ENCODE measurements around the gene PROSER2. TPM values are rescaled to one million over a fixed set of nuclear protein-coding genes. Genes with fewer than 3 reads are reported as not detected.

PROSER2 gene
- total and polyA plus RNA-seq, 2 of the 13 experiments (the other 11 are each of a cell fraction or from before 2014, with no cell fraction given) = 6.9 to 7.7 TPM

DNA sequence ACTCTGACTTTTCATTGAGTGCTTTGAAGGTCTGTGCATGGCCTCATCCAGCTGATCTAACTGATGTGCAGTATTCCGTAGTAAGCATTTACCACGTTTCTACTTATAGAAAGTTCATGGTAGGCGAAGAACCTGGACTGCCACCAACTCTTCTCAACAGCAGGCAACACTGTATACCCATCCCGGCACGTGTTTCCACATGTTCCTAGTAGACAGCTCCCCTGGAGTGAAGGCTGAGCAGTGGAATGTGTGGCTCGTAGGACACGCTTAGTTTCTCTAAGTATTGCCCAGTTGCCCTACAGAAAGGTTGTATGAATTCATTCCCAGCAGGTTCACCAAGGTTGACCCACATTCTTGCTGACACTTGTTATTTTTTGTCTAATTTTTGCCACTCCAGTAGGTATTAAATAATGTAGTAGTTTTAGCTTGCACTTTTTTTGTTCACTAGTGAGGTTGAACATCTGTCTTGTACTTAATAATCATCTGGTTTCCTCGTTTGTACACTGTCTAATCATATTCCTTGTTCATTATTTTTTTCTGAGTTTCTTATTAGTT is 15.2 kb downstream of the PROSER2 start (continued):
- TF ChIP-seq, protein P1, sequence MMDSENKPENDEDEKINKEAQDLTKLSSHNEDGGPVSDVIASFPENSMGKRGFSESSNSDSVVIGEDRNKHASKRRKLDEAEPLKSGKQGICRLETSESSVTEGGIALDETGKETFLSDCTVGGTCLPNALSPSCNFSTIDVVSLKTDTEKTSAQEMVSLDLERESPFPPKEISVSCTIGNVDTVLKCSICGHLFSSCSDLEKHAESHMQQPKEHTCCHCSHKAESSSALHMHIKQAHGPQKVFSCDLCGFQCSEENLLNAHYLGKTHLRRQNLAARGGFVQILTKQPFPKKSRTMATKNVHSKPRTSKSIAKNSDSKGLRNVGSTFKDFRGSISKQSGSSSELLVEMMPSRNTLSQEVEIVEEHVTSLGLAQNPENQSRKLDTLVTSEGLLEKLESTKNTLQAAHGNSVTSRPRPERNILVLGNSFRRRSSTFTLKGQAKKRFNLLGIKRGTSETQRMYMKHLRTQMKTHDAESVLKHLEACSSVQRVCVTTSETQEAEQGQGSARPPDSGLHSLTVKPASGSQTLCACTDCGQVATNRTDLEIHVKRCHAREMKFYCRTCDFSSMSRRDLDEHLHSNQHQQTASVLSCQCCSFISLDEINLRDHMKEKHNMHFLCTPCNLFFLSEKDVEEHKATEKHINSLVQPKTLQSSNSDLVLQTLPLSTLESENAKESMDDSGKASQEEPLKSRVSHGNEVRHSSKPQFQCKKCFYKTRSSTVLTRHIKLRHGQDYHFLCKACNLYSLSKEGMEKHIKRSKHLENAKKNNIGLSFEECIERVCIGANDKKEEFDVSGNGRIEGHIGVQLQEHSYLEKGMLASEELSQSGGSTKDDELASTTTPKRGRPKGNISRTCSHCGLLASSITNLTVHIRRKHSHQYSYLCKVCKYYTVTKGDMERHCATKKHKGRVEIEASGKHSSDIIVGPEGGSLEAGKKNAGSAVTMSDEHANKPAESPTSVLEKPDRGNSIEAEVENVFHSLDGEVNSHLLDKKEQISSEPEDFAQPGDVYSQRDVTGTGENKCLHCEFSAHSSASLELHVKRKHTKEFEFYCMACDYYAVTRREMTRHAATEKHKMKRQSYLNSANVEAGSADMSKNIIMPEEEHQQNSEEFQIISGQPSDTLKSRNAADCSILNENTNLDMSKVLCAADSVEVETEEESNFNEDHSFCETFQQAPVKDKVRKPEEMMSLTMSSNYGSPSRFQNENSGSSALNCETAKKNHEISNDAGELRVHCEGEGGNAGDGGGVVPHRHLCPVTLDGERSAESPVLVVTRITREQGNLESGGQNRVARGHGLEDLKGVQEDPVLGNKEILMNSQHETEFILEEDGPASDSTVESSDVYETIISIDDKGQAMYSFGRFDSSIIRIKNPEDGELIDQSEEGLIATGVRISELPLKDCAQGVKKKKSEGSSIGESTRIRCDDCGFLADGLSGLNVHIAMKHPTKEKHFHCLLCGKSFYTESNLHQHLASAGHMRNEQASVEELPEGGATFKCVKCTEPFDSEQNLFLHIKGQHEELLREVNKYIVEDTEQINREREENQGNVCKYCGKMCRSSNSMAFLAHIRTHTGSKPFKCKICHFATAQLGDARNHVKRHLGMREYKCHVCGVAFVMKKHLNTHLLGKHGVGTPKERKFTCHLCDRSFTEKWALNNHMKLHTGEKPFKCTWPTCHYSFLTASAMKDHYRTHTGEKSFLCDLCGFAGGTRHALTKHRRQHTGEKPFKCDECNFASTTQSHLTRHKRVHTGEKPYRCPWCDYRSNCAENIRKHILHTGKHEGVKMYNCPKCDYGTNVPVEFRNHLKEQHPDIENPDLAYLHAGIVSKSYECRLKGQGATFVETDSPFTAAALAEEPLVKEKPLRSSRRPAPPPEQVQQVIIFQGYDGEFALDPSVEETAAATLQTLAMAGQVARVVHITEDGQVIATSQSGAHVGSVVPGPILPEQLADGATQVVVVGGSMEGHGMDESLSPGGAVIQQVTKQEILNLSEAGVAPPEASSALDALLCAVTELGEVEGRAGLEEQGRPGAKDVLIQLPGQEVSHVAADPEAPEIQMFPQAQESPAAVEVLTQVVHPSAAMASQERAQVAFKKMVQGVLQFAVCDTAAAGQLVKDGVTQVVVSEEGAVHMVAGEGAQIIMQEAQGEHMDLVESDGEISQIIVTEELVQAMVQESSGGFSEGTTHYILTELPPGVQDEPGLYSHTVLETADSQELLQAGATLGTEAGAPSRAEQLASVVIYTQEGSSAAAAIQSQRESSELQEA (CRISPR knock-in tag; IDR thresholded peaks at IDR 0.05; ENCODE audit: not compliant biosample characterization) = no peak
- TF ChIP-seq ZNF7 (CRISPR knock-in tag; IDR thresholded peaks at IDR 0.05) (peak; percentile 74), SOX6 (IDR thresholded peaks at IDR 0.05) (no peak), SOX6 (CRISPR knock-in tag; IDR thresholded peaks at IDR 0.05) (no peak), MAFK (conservative IDR thresholded peaks at IDR 0.05 in 1 of 2, IDR thresholded peaks at IDR 0.05 in 1 of 2; ENCODE audit: low read length in 2 of 2) (peak in 1 of 2 experiments; percentile 67; a peak in 2 of 4 replicates)
- TF ChIP-seq, protein P2, sequence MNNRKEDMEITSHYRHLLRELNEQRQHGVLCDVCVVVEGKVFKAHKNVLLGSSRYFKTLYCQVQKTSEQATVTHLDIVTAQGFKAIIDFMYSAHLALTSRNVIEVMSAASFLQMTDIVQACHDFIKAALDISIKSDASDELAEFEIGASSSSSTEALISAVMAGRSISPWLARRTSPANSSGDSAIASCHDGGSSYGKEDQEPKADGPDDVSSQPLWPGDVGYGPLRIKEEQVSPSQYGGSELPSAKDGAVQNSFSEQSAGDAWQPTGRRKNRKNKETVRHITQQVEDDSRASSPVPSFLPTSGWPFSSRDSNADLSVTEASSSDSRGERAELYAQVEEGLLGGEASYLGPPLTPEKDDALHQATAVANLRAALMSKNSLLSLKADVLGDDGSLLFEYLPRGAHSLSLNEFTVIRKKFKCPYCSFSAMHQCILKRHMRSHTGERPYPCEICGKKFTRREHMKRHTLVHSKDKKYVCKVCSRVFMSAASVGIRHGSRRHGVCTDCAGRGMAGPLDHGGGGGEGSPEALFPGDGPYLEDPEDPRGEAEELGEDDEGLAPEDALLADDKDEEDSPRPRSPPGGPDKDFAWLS (CRISPR knock-in tag; IDR thresholded peaks at IDR 0.05; ENCODE audit: borderline replicate concordance) = no peak

Measured in HepG2 (cell line).